ENCODE results near the gene IFIH1. TPM values are rescaled to one million over a fixed set of nuclear protein-coding genes. Genes with fewer than 3 reads are reported as not detected.

Gene IFIH1
- total RNA-seq, 4 donors from 2014 or later, result 7.9 to 15.8 (median 8.7) TPM

GRCh38 chr2:162234620-162235462 lies 83.6 kb downstream of the IFIH1 start:
- WGBS, 2 donors, result 95 to 96% methylated on average over 21 to 35 of the region's 38 CpGs
- no peak for DNase-seq (ENCODE audit: low spot score in 2 of 2)
- TF ChIP-seq POLR2A (IDR thresholded peaks at IDR 0.05), result no peak
- no peak for TF ChIP-seq CTCF (IDR thresholded peaks at IDR 0.05)
- intact Hi-C loops (cut with DNase I; ENCODE audit: low total_unique reads), result no loop called here
- H3K4me3 ChIP-seq (ENCODE audit: low read depth, poor library complexity, severe bottlenecking), result no peak overlapping the region

- 13 to 30% methylated on average over 1 of the region's 1 CpG for WGBS, 2 donors
- no peak for TF ChIP-seq CTCF (IDR thresholded peaks at IDR 0.05)
- TF ChIP-seq POLR2A (IDR thresholded peaks at IDR 0.05), result no peak
- intact Hi-C loops (cut with DNase I; ENCODE audit: low total_unique reads), result no loop called here
Measured at GRCh38 chr2:162233197-162233596, 85.3 kb downstream of the IFIH1 start.

GRCh38 chr2:162232671-162233070 lies 85.8 kb downstream of the IFIH1 start:
- WGBS, 2 donors, result 58 to 60% methylated on average over 2 of the region's 2 CpGs
- no peak for DNase-seq (ENCODE audit: low spot score in 2 of 2)
- TF ChIP-seq POLR2A (IDR thresholded peaks at IDR 0.05) (no peak), CTCF (IDR thresholded peaks at IDR 0.05) (no peak)
- intact Hi-C loops (cut with DNase I; ENCODE audit: low total_unique reads), result no loop called here
- H3K4me3 ChIP-seq (ENCODE audit: low read depth, poor library complexity, severe bottlenecking), result no peak overlapping the region

More at GRCh38 chr2:162233197-162233596, 85.3 kb downstream of the IFIH1 start:
- peak in 1 of 2 donors; percentile 43 for DNase-seq (ENCODE audit: low spot score in 2 of 2)
- no peak overlapping the region for H3K4me3 ChIP-seq (ENCODE audit: low read depth, poor library complexity, severe bottlenecking)

- intact Hi-C loops (cut with DNase I; ENCODE audit: low total_unique reads), result no loop called here
- no peak for DNase-seq (ENCODE audit: low spot score in 2 of 2)
- no peak overlapping the region for H3K4me3 ChIP-seq (ENCODE audit: low read depth, poor library complexity, severe bottlenecking)
- no peak for TF ChIP-seq CTCF (IDR thresholded peaks at IDR 0.05)
- TF ChIP-seq POLR2A (IDR thresholded peaks at IDR 0.05), result no peak
- WGBS, 2 donors, result 65 to 71% methylated on average over 2 of the region's 2 CpGs
Measured at GRCh38 chr2:162232027-162232426, 86.5 kb downstream of the IFIH1 start.

GRCh38 chr2:162230761-162231160 lies 87.7 kb downstream of the IFIH1 start:
- intact Hi-C loops (cut with DNase I; ENCODE audit: low total_unique reads), result no loop called here
- DNase-seq (ENCODE audit: low spot score in 2 of 2), result no peak
- no peak overlapping the region for H3K4me3 ChIP-seq (ENCODE audit: low read depth, poor library complexity, severe bottlenecking)
- 61 to 95% methylated on average over 1 of the region's 1 CpG for WGBS, 2 donors
- TF ChIP-seq CTCF (IDR thresholded peaks at IDR 0.05) (no peak), POLR2A (IDR thresholded peaks at IDR 0.05) (no peak)
